NCI-H524 (cell line): Measurements from ENCODE around the gene TXNDC16.
A peak's percentile ranks its signal among the peaks of the same experiment; 100 is the strongest.
"Not testable (repeated sequence)": the region's sequence is repeated elsewhere in the genome, so short reads cannot be mapped to it uniquely, and the experiment has no call there.

Source experiments
- DNase-seq, 2 experiments: peaks; one replicate each; lab custom pipeline; 2025; lab: John Stamatoyannopoulos, UW

Gene TXNDC16

DNA sequence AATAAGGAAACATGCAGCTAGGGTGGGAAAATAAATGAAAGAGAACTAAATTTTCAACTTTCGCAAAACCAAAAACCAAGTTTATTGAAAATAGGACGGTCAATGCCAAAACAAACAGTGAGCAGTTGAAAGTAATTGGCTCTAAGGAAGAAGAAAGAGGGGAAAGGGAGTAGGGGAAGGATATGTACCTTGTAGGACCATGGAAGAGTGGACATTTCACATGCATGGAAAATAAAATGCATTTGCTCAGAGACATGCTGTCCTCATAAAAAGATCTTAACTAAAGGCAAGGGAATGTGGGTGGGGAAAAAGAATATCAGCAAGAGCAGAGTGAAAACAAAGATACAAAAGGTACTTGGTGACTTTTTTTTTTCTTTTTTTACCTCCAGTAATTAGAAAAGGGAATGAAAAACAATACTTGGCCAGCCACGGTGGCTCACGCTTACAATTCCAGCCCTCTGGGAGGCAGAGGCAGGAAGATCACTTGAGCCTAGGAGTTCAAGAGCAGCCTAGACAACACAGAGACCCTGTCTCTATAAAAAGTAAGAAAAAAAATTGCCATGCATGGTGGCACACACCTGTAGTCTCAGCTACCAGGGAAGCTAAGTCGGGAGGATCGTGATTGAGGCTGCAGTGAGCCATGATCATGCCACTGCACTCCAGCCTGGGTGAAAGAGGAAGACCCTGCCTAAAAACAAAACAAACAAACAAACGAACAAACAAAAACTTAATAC lies 6.6 kb downstream of the TXNDC16 start:
- no peak for DNase-seq

DNA sequence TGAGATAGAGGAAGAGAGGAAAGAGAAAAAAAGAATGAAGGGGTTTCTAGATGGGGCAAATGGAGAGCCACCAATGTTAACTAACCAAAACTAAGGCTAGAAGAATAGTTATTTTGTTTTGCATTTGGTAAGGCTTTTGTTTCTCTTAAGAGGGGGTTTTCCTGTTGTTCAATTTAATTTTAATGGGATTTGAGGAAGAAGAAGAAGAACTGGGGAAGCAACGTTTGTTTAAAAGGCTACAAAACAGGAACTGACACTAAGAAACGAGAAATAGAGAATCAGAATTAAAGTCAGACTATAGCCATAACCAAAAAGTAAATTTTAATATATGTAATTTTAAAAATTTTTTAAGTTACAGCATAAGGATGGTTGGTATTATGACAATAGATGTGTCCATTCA lies 13.7 kb downstream of the TXNDC16 start:
- no peak for DNase-seq

DNA sequence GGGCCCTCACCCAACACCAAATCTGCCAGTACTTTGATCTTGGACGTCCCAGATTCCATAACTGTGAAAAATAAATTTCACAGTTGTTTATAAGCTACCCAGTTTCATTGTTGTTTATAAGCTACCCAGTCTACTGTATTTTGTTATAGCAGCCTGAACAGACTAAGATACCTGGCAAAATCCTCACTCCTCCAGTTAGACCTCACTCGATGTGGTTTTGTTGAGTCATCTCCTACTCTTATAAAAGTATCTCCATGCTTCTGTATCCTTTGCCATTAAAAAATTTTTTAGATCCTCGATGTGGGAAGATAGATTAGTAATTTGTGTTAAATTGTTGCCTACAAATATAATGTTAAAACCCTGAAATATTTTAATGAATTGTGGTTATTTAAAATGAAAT lies 16.0 kb downstream of the TXNDC16 start:
- no peak for DNase-seq

DNA sequence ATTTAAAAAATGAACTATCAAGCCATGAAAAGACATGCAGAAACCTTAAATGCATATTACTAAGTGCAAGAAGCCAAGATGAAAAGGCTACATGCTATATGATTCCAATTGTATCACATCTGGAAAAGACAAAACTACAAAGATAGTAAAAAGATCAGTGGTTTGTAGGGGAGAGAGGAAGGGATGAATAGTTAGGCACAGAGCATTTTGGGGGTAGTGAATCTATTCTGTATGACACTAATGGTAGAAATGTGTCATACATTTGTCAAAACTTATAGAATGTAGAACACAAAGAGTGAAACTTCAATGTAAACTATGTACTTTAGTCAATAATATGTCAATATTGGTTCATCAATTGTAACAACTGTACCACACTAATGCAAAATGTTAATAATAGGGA lies 20.8 kb downstream of the TXNDC16 start:
- no peak for DNase-seq

DNA sequence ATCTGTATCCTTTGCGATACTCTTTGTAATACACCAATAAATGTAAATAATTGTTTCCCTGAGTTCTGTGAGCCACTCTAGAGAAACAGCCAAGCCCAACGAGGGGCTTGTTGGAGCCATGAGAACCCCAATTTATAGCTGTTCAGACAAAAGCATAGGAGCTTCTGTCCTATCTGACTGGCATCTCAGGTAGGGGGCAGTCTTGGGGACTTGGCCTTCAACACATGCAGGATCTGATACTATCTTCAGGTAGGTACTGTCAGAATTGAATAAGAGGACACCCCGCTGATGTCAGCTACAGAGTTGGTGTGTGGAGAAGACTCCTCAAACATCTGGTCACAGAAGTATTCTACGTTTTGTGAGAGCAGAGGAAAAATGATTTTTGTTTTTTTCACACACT lies 25.3 kb downstream of the TXNDC16 start:
- no peak for DNase-seq

DNA sequence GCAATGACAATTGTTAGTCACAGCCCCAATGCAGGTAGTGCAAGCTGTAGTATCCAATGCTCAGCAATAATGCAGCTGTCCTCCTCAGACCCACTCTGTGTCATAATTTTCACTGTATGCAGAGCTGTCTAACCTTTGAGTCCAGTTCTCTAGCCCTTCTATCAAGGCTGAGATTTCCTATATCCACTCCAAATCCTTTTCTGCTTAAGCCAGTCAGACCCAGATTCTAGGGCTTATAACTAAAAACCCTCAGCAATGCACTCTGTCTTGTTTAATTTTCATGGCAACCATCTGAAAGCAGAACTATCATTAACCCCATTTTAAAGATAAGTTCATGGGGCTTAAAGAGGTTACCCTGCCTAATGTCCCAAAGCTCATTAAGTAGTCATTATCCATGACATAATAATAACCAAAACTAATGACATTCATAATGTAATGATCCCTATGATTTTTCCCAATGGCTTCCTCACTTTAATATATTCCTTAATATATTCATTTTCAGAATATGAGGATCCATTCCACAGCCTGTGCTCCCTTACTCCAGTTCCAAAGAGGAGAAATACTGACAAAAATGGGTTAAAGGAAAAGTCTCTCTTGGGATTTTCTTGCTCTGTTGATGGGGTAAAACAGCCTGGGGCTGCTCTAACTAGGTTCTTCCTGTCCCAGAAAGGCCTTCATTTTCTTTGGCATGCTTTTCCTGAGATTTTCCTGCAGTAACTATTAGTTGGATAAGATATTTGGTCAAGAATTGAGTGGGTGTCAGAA lies 29.5 kb downstream of the TXNDC16 start:
- no peak for DNase-seq

DNA sequence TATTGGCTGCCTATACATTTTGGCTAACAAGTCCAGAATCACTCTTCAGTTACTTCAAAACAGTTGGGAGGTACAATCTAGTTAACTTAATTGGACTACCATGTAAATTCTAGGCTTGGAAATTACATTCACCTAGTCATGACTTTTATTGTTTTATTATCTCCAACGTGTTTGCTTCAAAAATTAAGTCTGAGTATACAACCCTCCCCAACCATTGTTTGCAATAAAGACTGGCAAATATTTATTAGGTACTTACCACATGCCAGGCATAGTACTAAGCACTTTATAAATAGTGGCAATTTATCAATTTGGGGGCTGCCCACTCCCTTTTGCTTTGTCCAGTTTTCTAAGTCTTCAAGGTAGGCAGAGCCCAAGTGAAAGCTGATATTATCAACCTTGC lies 30.3 kb downstream of the TXNDC16 start:
- DNase-seq: no peak

DNA sequence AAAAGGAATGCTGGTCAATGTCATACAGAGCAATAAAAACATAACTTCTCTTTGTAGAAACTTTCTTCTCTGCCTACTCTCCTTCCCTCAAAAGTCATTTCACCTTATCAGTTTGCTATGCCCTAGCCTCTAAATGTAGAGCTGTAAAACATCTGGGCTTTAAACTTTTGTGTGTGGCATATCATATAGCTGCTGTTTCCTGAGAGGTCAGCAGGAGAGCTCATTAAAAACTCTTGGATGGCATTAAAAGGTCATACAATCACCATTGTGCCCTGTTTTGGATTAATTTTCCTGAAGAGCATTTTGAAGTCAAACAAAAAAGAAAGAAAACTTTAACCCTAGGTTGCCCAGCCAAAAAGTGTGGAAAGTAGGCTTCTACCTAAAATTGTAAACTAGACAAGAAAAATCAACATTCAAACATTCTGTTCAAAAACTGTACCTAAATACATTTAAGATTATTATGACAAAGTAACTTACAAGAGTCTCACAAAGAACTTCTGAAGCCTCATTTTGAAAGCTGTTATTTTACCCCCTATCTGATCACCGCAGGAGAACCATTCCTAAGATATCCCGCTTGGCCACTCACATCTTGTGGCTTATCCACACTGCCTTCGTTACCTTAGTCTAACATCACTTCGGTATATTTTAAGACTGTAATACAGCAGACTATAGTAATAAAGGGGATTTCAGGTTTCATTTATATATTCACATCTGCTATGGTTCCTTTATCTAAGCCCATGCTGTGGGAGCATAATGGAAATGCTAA lies 38.1 kb downstream of the TXNDC16 start:
- no peak for DNase-seq

DNA sequence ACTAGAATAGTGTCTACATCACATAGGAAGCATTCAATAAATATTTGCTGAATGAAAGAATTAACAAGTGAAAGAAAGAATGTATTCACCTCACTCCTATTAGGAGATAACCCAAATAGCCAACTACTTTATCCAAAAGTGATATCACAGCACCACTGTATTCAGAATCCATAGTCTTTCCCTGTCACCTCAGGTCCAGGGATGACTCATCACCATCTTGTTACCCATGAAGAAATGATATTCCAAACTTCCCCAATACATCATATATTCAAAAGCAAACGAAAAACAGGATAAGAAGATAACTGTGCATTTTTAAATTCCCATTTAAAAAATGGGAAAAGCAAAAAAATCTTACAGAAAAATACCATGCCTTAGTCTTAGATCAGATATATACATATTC lies 39.1 kb downstream of the TXNDC16 start:
- no peak for DNase-seq

DNA sequence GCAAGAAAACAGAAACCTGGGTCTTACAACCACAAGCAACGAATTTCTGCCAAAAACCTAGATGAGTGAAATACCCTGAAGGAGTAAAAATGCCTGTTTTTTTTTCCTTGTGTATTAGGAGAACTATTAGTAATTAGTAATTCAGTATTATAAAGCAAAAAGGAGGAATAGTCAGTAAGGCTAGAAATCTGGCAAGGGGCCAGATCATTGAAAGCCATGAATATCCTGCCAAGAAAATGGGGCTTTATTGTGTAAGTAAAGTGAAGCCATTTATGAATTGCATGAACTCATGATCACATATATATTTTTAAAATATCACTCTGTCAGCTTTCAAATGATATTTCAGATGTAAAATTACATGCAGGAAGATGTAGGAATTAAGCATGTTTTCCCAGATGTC lies 57.9 kb downstream of the TXNDC16 start:
- no peak for DNase-seq

DNA sequence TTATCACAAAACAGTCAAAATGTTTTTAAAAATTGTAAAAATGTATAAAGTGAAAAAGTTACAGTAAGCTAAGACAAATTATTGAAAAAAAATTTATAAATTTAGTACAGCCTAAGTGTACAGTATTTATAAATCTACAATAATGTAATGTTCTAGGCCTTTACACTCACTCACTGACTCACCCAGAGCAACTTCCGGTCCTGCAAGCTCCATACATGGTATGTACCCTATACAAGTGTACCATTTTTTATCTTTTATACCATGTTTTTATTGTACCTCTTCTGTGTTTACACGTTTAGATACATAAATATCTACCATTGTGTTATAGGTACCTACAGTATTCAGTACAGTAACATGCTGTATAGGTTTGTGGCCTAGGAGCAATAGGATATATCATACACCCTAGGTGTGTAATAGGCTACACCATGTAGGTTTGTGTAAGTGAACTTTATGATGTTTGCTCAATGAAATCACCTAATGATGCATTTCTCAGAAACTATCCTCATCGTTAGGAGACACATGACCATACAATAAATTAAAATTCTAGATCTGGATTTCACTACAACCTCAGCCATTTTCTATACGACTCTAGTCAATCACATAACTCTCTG lies 66.8 kb downstream of the TXNDC16 start:
- no peak for DNase-seq

DNA sequence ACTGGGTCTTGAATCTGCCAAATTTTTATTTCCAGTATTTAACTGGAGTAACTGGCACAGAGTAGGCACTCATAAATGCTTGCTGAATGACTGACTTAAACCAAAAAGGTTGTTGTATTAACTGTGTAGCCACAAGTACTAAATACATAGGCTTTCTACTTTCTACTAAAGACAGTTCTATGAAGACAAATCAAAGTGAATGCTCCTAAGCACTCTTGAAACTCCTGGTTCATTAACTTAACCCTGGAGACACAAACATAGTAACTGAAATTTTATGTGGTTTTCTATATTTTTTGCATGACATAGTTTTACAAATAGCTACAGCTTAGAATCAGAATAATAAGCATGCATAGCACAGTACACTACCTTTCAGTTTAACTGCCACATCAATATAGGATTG lies 70.4 kb downstream of the TXNDC16 start:
- no peak for DNase-seq

DNA sequence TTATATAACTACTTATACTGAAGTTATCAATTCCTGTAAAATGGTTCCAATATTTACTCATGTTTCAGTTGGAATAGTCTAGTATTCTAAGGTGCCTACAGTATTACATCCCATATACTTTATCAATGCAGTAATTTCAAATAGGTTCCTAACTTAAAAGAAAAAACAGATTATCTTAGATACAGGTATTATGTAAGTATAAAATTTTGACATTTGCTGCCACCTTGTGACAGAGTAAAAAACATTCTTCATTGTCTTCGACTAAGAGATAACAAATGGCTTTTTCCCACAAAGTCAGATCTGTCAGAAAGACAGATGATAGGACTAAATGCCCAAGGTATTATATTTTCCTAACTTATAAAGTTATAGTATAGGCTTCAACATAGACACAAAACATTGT lies 78.7 kb downstream of the TXNDC16 start:
- peak in 1 of 2 experiments; percentile 58 for DNase-seq

DNA sequence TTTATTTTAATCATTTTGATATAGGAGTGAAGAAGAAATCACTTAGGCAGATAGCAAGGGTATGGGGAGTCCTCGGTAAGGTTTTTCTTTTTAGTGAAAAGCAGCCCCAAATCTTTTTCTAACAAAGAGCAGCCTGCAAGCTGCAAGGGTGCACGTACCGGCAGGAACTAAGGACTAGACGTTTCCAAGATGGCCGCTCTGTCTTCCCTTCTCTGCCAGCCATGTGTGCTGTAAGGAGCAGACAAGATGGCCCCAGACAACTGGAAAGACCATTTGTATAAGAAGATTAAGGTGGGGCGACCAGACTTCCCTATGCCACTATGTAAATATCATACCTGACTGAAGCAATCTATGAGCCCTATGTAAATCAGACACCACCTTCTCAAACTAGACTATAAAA lies 79.6 kb downstream of the TXNDC16 start:
- no peak for DNase-seq

DNA sequence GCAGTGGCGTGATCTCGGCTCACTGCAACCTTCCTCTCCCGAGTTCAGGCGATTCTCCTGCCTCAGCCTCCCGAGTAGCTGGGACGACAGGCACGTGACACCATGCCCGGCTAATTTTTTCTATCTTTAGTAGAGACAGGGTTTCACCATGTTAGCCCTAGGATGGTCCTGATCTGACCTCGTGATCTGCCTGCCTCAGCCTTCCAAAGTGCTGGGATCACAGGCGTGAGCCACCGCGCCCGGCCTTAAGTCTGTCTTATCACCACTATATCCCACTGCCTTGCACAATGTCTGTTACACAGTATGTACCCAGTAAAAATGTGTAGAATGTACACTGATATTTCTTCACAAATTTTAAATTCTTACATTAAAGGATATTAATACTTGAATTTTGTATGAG lies 80.1 kb downstream of the TXNDC16 start:
- not testable (repeated sequence) for DNase-seq

DNA sequence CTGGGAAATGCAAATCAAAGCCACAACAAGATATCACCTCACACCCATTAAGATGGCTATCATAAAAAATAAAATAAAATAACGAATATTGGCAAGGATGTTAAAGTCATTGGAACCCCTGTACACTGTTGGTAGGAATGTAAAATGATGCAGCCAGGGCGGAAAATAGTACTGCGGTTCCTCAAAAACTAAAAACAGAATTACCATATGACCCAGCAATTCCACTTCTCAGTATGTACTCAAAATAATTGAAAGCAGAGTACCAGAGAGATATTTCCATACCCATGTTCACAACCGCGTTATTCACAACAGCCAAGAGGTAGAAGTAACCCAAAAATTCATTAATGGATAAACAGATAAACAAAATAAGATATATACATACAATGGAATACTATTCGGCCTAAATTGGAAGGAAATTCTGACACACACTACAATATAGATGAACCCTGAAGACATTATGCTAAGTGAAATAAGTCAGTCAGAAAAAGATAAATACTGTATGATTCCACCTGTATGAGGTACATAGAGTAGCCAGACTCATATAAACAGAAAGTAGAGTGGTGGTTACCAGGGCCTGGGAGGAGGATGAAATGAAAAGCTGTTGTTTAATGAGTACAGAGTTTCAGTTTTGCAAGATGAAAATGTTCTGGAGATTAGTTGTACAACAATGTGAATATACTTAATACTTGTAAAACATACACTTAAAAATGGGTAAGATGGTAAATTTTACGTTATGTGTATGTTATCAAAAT lies 84.6 kb downstream of the TXNDC16 start:
- no peak for DNase-seq

DNA sequence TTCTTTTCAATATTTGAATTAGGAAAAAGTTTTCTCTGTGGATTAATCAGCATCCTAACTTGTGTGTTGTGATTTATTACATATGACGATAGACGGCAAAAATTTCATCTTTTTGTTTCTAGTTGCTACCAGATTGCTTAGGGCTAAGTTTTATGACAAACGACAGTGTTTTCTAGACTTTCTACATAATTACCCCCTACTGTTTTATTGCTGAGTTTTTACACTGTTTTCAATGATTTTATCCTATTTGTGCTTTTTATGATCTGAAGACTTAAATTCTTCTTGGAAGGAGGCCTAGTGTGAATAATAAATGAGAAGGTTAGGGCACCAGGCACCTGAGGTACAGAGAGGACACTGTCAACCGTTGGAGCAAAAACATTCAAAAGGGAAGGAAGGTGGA lies 88.1 kb downstream of the TXNDC16 start:
- no peak for DNase-seq

DNA sequence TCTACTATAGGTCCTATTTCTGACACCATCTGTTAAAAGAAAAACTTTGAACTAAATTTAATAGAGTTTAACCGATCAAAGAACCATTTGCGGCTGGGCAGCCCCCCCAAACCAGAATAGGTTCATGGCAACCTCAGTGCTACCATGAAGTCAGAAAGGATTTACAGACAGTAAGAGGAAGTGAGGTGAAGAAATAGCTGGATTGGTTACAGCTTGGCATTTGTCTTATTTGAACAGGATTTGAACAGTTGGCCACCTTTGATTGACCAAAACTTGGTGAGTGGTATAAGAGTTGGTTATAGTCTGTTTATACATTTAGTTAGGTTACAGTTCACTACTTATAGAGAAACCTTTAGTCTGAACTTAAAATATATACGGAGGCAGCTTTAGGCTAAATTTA lies 88.9 kb downstream of the TXNDC16 start:
- no peak for DNase-seq

DNA sequence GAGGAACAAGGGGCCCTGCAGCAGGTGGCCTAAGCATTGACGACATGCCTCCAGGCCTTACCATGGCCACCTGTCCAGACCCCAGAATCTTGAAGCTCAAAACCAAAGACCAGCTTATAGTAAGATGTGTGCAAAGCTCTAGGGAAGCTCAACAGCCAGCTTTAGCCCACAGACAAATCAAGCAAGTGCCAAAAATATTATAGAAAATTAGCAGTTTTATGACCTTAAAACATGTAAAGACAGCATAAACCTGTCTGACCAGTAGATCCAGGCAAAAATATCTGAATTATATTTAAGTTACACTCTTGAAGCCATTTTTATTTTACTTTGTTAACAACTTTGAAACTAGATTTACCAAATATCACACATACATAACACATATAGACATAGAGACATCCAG lies 90.6 kb downstream of the TXNDC16 start:
- DNase-seq: no peak

DNA sequence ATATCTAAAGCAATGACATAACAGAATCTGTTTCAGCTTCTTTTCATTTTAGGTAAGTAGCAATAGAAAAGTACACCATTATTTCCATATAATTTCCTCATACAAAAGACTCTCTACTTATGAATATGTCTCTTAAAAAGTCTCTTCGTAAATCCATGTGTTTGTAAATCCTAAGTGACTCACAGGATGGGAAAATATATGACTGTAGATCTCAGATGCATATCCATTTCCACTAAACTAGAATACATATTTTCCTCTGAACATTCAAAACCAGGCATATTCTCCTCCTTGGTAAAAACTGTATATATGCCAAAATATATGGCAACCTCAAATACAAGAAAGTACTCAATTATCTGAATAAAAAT lies 93.6 kb downstream of the TXNDC16 start:
- no peak for DNase-seq

DNA sequence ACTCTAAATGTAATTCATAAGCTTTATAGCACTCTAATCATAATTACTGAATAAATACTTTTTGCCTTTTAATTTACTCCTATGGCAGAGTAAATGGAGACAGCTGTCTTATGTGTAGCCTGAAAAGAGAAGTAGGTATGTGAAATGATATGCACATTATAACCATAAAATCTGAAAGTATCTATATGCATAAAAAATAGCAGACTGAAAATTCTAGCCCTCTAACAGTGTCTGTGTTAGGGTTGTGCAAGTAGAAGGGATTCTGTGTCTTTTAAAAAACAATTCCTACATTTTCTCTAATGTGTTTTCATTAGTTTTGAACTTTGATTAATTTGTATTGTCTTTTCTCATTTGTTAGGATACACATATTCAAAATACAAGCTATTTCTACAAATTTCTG lies 94.9 kb downstream of the TXNDC16 start:
- DNase-seq: no peak
